Erythroblast (primary cell): ENCODE results near the gene GMEB2.

Experiments used
- GATA1 ChIP-seq: IDR thresholded peaks from 2 replicates; pipeline ENCODE4 v1.6.1; 2011; ENCODE audit warnings: low read depth, mild to moderate bottlenecking, control low read depth, low read length, moderate library complexity
- POLR2A ChIP-seq: IDR thresholded peaks from 2 replicates; pipeline ENCODE4 v1.6.1; 2011; ENCODE audit warnings: mild to moderate bottlenecking, low read length

DNA sequence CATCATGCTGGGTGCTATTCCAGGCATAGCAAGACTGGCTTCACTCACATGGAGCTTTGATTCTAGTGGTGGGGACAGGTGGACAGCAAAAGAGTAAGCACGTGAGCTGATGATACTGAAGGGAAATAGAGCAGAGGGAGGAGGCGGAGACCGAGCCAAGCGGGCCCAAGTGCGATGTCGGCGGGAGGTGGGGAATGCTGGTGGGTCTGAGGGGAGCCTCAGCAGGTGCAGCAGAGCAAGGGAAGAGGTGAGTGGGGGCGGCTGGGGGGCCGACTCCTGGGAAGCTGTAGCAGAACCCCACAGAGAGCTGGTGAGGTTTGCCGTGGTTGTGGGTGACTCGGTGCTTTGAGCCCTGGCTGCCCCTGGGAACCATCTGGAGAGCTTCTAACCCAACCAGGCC is 41.5 kb upstream of the GMEB2 start:
- TF ChIP-seq POLR2A = no peak
- no peak for TF ChIP-seq GATA1
